ENCODE data around the gene MGMT.

Gene MGMT

DNA sequence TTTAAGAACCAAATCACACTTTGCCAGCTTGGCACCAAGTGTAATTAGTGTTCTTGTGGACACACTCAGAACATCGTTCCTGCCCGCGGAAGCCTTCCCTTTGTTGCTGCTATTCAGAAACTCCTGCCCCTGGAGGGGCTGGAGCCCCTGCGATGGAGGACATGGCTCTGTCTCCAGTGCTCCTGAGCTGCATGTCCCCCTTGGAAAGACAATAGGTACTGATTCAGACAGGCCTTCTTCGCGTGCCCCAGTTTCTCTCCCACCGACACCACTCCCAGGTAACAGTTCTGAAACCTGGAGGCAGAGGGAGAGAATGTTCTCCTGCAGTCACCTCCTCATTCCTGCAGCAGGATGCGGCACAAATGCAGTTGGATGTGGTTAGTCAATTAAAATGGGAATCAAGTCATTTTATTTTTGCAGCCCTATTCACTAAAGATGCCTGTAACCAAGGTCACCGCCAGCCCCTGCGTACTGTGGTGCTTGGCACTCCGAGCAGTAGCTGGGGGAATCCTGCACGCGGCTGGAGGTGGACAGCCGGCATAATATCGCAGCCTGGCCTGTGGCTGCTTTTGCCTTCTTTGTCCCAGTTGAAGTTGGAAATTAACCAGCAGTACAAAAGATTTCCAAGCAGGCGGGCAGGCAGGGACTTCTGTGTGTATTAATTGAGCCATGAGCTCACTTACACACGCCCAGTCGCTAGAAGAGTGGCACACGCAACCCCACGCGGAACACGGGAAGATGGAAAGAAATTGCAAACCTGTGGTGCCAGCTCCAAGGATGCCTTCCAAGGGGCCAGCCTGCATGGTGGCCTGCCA, 291.4 kb downstream of the MGMT start:
- DNase-seq (ENCODE audit: low read depth, low spot score), result no peak

DNA sequence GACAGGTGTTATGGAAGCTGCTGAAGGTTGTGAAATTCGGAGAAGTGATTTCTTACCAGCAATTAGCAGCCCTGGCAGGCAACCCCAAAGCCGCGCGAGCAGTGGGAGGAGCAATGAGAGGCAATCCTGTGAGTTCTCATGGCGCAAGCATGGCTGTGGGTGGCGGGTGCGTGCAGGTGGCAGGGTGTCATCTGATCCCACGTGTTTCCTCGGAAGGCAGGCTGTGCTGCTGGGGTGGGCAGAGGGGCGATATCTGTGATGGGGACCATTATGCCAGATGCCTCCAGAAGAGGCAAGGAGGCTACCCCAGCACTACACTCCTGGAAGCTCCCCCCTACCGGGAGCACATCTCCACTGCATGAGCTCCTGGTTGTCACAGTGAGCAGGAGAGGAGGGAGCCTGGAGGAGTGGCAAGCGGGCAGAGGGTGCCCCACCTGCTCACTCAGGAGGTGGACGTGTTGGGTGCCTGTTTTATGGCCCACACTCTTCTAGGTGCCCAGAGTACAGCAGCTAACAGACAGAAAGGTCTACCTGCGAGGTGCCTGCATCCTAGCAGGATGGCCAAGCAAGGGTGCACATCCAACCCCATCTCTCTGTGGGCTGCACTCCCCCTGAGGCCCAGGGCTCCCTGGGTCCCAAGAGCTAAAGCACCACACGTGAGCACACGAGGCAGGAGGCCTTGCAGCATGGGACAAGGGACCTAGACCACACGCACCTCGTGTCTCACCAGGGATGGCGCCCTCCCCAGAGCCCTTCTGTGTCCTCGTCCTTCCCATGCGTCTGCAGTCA, 292.4 kb downstream of the MGMT start:
- DNase-seq (ENCODE audit: low read depth, low spot score), result no peak

DNA sequence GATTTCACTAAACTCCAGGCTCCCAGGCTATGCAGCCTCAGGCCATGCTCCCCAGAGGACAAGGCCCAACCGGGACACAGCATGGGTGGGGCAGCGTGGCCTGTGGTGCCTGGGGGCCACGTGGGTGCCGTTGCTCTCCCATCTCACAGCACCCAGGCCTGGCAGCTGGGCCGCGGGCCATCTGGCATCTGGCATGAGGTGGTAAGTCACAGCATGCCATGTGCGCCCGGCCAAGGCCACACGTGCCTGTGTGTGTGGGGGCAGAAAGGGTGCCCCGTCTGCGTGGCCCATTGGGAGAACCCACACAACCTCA, 292.9 kb downstream of the MGMT start:
- DNase-seq (ENCODE audit: low read depth, low spot score), result no peak

DNA sequence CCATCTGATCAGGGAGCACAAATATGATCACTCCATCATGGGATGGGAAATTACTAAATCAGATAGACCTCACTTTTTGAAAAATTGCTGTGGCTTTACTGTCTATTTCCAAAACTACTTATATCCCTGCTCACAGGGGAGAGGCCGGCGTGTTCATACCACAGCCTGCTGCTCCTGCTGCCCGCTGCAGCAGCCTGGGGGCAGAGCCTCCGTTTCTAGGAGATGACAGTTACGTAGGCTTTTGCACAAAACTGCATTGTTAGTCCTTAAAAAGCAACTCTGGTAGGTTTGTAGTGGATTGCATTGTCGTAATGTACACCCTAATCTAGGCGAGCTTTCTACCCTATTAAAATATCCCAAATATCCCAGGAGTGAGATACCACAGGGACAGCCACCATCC, 293.4 kb downstream of the MGMT start:
- DNase-seq (ENCODE audit: low read depth, low spot score), result no peak

DNA sequence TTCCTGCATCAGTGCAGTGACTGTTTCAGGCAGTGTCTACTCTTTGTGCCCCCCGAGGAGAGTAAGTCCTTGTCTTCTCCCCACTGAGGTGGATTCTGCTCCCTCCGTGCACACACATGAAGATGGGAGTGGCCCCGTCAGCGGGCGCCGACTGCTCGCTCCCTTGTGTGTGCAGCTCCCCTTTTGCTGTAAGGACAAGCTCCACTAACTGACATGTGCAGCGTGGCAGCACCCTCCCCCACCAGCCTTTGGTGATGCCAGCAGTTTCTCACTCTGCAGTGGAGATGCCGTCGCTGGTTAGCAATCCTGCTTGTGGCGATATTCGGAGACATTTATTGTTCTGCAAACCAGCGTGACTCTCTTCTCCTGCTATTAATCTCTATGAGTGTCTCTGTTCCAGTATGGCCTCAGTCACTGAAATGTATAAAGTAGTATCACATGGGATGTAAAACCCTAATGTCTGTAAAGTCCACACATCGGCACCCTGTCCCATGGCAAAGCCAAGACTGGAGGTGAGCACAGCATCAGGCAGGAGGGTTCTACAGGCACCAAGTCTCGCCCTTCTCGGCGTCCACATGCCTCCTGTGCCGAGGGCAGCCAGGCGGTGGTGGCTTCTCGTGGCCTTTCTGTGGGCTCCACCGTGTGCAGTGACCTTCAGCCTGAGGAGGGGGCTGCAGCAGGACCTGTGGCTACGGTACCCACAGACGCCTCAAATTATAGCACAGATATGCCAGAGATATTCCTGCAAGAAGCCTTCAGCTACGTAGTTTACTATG, 294.3 kb downstream of the MGMT start:
- DNase-seq (ENCODE audit: low read depth, low spot score), result no peak

DNA sequence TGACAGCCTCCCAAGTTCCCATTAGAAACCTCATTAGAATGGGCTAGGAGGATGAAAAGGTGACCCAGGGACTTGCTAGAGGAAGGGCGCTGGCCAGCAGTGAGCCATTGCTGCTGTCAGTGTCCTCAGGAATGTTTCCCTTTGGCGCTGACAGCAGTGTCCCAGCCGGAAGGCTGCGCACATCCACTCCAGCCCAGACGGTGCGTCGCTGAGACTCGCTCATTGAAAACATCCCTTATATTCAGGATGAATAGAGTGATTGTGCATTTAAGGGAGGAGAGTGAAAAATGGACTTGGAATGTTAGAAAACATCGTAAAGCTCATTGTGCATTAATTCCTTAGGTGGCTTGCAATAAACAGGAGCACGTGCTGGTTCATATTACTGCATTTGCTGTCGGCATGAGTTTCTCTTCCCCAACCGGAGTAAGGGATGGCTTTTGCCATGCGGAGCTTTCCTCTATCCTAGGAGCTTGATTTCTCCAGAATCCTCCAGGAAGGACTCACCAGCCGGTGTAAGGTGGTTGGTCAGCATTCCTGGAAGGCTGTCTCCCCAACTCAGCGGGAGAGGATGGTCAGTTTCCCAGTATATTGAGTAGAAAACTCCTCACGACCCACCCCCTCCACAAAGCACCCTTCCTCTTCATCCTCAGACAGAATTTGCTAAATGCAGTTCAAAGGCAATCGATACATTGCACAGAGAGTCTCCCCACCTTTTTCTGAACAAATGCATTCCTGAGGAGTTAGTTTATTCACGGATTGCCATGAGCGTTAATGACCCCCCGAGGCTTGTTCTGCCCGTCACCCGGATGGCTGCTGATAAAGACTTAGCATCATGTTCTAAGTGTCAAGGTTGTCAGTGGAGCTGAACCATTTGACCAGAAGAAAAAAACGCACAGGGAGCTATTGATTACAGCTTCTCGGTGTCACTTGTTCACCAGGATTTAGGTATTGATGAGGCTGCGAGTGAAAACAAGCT, 295.2 kb downstream of the MGMT start:
- DNase-seq (ENCODE audit: low read depth, low spot score), result no peak

DNA sequence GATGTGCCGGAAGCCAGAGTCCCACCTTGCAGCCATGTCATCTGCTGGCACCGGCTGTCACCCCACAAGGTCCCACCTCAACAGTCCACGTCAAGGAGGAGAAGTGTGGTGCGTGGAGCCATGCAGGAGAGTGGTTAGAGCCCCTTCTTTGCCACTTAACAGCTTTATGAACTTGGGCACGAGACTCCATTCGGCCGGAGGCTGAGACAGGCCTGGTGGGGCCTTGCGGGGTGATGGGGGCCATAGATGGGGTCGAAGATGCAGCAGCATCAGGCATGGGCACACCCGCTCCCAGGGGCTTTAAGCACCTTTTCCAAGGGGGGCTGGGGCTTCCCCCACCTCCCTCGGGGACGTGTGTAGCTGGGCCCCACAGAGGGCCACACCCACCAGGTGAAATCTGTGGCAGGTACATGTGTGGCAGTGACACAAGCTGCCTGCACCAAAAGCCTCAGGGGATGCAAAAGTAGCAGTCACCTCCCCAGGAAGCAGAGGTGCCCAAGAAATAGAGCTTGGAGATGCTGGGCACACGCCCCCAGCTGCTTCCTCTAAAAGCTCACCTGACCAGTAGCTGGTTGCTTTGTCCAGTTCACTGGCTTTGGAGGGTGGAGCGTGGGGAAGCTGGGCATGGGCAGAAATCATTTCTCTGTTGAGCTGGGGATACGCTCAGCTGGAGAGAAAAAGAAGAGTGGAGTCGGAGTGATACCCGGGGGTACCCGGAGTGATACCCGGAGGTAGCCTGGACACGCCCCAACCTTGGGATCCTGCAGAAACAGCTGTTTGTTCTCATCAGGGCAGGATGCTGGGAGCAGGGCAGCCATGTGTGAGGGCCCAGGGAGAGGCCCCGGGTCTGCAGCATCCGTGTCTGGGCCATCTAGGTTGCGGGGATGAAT, 297.2 kb downstream of the MGMT start:
- DNase-seq (ENCODE audit: low read depth, low spot score), result no peak

DNA sequence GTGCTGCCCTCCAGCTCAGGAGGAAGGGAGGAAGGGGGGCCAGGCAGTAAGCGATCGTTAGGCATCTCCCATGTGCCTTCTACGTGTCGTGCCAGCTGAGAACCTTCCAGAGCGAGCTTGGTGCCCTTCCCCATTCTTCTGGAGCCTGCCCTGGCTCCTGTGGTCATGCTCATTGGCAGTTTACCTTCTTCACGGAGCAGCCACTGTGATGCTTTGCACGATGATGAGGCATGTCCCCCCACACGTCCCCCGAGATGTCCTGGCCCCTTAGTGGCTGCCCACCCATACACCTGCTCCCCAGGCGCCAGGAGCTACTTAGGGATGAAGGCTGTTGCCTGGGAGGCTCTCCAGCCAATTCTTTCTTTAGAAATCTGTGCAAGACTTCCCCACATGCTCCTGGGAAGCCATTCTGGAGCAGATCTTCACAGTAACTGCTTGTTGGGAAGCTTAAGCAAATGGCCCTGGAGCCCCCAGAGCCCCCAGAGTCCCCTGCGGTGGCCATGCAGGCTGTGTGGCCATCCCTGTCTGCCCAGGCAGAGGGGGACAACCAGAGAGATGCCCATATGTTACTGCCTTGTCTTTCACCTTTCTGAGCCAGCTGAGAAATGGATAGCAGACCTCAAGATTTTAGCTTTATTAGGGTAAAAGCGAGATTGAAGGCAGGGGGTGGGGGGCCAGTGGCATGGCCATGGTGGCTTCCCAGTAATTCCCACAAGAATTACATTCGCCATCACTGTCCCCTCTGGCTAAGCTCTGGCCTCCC, 298.0 kb downstream of the MGMT start:
- DNase-seq (ENCODE audit: low read depth, low spot score), result no peak

DNA sequence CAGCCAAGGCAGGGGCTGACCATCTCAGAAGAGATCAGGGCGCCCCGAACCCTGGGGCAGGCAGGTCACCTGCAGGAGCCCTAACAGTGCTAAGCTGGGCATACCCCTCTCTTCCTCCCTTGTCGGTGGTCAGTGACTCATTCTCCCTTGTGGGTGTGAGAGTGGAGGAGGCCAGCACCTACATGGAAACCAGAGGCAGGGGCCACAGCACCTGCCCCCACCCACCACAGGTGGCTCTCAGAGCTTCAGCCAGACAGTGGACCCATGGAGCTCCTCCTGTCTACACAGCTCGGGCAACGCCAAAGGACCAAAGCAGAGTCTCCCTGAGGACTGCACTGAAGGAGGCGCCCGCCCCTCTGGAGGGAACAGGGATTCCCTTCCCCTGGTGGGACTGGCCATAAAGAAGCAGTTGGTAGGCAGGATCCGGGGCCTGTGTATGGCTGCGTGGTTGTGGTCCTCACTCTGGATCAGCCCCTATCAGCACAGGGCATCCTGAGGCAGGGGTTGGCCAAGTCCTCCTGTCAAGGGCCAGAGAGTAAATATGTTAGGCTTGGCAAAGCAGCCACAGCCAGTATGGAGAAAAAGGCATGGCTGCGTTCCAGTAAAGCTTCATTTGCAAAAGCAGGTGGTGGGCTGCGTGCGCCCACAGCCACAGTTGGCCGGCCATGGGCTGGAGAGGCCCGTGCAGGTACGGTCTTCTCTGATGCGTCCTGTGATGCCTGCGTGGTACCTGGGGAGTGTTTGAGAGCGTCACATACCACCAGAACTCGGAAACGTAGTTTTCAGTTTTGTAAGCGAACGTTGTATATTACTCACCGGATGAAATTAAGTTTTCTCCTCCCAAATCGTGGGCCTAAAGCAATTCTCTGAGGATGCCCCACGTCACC, 298.9 kb downstream of the MGMT start:
- no peak for DNase-seq (ENCODE audit: low read depth, low spot score)

DNA sequence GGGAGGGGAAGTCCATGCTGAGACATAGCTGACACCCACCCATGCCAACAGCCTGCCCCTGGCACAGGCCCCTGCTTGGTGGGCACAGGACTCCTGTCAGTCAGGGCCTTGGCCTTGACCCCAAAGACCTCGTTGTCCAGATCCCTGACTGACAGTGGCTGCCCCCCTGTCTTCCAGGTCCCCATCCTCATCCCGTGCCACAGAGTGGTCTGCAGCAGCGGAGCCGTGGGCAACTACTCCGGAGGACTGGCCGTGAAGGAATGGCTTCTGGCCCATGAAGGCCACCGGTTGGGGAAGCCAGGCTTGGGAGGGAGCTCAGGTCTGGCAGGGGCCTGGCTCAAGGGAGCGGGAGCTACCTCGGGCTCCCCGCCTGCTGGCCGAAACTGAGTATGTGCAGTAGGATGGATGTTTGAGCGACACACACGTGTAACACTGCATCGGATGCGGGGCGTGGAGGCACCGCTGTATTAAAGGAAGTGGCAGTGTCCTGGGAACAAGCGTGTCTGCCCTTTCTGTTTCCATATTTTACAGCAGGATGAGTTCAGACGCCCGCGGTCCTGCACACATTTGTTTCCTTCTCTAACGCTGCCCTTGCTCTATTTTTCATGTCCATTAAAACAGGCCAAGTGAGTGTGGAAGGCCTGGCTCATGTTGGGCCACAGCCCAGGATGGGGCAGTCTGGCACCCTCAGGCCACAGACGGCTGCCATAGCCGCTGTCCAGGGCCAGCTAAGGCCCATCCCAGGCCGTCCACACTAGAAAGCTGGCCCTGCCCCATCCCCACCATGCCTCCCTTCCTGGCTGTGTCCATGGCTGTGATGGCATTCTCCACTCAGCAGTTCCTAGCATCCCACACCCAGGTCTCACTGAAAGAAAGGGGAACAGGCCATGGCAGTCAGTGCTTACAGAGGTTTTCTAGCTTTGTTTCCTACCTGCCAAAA, 299.8 kb downstream of the MGMT start:
- DNase-seq (ENCODE audit: low read depth, low spot score), result no peak

DNA sequence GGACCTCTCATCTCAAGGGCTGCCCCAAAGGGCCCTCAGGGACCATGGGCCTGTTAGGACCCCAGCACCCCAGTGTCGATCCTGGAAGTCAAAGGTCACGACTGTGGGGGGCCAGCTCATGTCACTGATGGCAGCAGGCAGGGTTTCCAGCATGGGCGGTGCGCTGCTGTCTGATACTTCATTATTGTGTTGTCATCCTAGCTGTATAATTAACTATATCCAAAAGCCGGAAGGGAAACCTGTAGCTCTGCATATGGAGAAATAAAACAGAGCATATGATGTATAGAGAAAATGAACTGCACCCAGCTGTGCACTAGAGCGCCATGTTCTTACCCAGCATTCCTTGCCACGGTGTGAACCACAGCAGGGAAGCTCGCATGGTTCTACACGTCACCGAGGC, 300.7 kb downstream of the MGMT start:
- no peak for DNase-seq (ENCODE audit: low read depth, low spot score)

DNA sequence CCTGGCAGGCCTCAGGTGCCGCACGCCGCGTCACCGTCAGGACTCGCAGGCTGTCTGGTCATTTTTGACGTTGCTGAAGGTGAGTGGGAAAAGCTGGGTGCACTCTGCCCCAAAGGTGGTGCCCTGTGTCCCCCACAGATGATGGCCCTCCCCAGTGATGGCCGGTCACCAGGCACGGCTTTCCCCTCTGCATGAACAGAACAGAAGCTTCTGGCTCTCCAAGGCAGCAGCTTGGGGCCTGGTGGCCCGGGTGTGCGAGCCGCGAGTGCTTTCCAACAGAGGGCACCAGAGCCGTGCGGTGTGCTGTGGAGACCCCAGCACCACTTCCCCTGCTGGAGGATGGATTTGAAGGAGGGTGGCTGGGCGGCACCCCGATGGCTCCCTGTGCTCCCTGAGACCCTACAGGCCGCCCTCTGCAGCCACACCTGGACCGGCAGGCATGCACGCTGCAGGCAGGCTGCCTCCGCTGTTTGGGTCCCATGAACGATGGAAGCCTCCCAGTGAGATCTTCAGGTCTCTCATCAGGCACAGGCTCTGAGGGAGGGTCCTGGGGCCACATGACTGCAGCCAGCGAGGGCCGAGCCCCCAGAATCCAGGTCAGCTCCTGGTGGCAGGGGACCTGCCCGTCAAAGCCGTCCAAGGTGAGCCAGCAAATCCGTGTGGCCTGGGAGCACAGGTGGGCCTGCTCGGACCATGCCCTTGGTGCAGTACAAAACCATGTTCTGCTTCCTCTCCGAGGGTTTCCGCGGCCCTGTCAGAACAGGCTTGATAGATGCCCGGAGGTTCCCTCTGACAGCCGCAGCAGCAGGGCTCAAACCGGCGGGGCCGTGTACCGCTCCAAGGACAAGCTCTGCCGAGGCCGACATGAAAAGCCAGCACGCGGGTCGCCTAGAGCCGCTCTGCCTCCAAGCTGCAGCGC, 301.7 kb downstream of the MGMT start:
- no peak for DNase-seq (ENCODE audit: low read depth, low spot score)

DNA sequence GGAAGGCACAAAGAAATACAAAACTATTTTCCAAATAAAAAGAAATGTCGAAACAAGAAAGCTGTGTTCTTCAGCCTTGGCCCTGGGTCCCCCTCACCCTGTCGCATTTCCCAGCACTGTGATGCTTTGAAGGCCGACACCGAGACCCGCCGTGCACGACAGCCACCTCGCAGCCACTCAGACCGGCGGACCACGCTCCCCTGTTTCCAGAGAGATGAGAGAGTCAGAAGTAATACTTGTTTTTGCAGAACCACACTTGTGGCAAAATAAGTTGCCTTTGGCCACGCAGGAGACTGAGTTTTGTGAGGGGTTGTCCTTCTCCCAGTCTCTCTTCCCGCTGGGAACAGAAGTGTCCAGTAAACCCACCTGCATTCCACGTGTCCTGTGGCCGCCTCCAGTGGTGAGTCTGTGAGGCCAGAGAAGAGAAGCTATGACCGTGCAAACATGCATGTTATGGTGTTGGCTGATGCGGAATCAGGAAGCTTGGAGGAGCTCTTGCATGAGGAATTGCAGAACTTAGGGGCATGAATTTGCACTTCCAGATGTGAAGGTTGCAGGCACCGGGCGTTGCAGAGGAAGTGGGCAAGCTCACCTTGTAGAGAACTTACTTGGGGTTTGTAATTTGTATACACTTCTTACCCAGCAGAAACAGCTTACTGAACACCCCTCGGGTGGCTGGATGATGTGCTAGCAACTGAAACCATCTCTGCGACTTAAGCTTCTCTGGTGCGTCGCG, 302.5 kb downstream of the MGMT start:
- DNase-seq (ENCODE audit: low read depth, low spot score), result no peak

DNA sequence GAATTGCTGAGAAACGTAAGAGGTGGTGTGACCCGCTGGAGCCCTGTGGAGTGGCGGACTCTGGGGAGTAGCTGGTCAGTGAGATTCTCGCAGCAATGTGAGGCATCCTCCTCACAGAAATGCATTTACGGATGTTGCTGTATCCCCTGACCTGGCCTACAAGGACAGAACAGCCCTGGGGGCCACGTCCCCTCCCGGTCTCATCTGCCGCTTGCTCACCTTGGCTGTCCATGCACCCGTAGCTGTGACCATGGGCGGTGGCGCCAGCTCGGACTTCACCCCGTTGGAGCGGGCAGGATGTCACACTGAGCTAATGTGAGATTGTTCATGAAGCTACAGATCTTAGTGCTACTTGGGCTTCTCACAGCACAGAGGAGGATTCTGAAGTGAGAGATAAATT, 303.2 kb downstream of the MGMT start:
- DNase-seq (ENCODE audit: low read depth, low spot score), result no peak

DNA sequence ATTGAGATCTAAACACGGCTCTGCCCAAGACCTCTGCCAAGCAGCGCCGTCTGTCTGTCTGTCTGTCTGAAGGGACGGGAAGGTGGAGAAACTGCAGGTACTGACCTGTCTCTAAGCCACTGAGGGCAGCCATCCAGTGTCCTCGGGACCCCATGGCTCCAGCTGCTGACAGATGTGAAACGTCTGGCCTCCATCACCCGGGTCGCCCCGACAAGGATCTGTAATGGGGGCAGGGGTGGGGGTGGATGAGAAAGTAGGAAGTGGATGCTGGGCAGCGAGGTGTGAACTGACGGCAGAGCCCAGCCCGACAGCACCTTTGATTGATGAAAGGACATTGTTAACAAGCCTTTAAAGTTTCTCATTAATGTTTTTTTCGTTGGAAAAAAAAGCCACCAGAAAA, 304.0 kb downstream of the MGMT start:
- no peak for DNase-seq (ENCODE audit: low read depth, low spot score)

DNA sequence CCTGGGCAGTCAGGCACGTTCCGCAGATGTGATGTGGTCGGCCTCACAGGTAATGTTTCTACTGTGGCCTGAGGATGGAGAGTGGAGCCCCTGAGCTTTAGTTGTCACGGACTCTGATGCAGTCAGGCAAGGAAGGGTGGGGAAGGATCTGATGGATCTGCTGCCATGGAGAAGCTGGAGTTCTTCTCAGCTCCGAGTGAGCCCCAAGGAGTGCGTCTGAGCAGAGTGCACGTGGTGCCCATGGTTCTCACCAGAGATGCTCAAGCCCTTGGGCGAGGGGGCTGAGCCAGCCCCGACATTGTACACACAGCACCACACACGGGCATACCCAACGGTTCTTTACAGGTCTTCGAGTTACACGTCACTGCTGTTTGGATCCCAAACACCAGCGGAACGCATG, 304.5 kb downstream of the MGMT start:
- no peak for DNase-seq (ENCODE audit: low read depth, low spot score)
